GM23338 (cell line): ENCODE data around the gene DUS2. TPM values are rescaled to one million over a fixed set of nuclear protein-coding genes. Genes with fewer than 3 reads are reported as not detected.

Experiments used
- ATAC-seq: fragments of 200-7000 bp; cut with Tn5 transposase; 3 replicates; pipeline ENCODE4 v1.9.1; 2020
- DNase-seq: peaks from one replicate; pipeline ENCODE4 v3.0.0-alpha.2; 2015; ENCODE audit warnings: low spot score
- H2AFZ ChIP-seq: fragments of 200-600 bp; sonication (generic); 2 replicates; pipeline ENCODE4 v1.8.0; 2016; ENCODE audit warnings: antibody characterized with exemption, mild to moderate bottlenecking, moderate library complexity
- H3F3A ChIP-seq: fragments of 200-600 bp; sonication (generic); replicated peaks from 2 replicates; pipeline ENCODE4 v1.8.0; 2017; ENCODE audit warnings: antibody characterized with exemption, mixed run types, low read depth
- H3K27ac ChIP-seq: fragments of 200-600 bp; sonication (generic); 2 replicates; pipeline ENCODE4 v1.6.1; 2016; ENCODE audit warnings: low read depth
- H3K27me3 ChIP-seq: fragments of 200-600 bp; sonication (generic); 2 replicates; pipeline ENCODE4 v1.8.0; 2016; ENCODE audit warnings: mild to moderate bottlenecking, mixed run types, moderate library complexity; ENCODE audit not compliant: insufficient read depth
- H3K36me3 ChIP-seq: fragments of 200-600 bp; sonication (generic); 2 replicates; pipeline ENCODE4 v1.8.0; 2016; ENCODE audit warnings: mild to moderate bottlenecking; ENCODE audit not compliant: insufficient read depth
- H3K4me1 ChIP-seq: fragments of 200-600 bp; sonication (generic); 2 replicates; pipeline ENCODE4 v1.8.0; 2016; ENCODE audit warnings: mild to moderate bottlenecking, moderate library complexity; ENCODE audit not compliant: insufficient read depth
- H3K4me2 ChIP-seq: fragments of 200-600 bp; sonication (generic); 2 replicates; pipeline ENCODE4 v1.7.1; 2017; ENCODE audit warnings: mixed run types
- H3K4me3 ChIP-seq: fragments of 200-600 bp; sonication (generic); 2 replicates; pipeline ENCODE4 v1.6.1; 2016; ENCODE audit warnings: mixed run types
- H3K79me2 ChIP-seq: fragments of 200-600 bp; sonication (generic); replicated peaks from 2 replicates; pipeline ENCODE4 v1.8.0; 2017; ENCODE audit warnings: mild to moderate bottlenecking; ENCODE audit not compliant: insufficient read depth
- H3K9me2 ChIP-seq: fragments of 200-600 bp; sonication (generic); 2 replicates; pipeline ENCODE4 v1.8.0; 2017; ENCODE audit not compliant: insufficient read depth
- H4K20me1 ChIP-seq: fragments of 200-600 bp; sonication (generic); replicated peaks from 2 replicates; pipeline ENCODE4 v1.8.0; 2017; ENCODE audit warnings: mild to moderate bottlenecking; ENCODE audit not compliant: insufficient read depth
- H3K27ac Mint-ChIP-seq: 2 replicates; pipeline ENCODE4 v1.8.0; 2020; ENCODE audit warnings: inconsistent platforms, mild to moderate bottlenecking, moderate library complexity, mixed read lengths
- H3K27me3 Mint-ChIP-seq: 3 replicates; pipeline ENCODE4 v1.8.0; 2022; ENCODE audit warnings: low read depth, mild to moderate bottlenecking, moderate library complexity, mixed read lengths, inconsistent platforms; ENCODE audit not compliant: insufficient read depth, poor library complexity
- H3K36me3 Mint-ChIP-seq: 3 replicates; pipeline ENCODE4 v1.8.0; 2021; ENCODE audit warnings: low read depth, mild to moderate bottlenecking, inconsistent platforms, moderate library complexity, mixed read lengths
- H3K4me1 Mint-ChIP-seq: 3 replicates; pipeline ENCODE4 v1.8.0; 2020; ENCODE audit warnings: mild to moderate bottlenecking, inconsistent platforms, mixed read lengths
- H3K4me3 Mint-ChIP-seq: 3 replicates; pipeline ENCODE4 v1.8.0; 2021; ENCODE audit warnings: moderate library complexity, mild to moderate bottlenecking, inconsistent platforms, mixed read lengths
- H3K9me3 Mint-ChIP-seq: 3 replicates; pipeline ENCODE4 v1.8.0; 2020; ENCODE audit warnings: moderate library complexity, mild to moderate bottlenecking, inconsistent platforms, mixed read lengths
- CREB1 ChIP-seq: fragments of 250-450 bp; sonication (Bioruptor Pico); IDR thresholded peaks from 2 replicates; pipeline ENCODE4 v1.5.0; 2020; ENCODE audit warnings: low read depth, mild to moderate bottlenecking, moderate library complexity
- CTCF ChIP-seq, 2 experiments: fragments of 200-600 bp in 1 of 2; sonication (generic) in 1 of 2; conservative IDR thresholded peaks; 2 replicates each; pipeline versions ENCODE4 v1.5.1 to v1.6.1; 2016 to 2017; ENCODE audit warnings: antibody characterized with exemption in 2 of 2, low read depth in 2 of 2, mild to moderate bottlenecking in 2 of 2, moderate library complexity in 1 of 2
- EZH2 ChIP-seq: fragments of 200-600 bp; sonication (generic); IDR thresholded peaks from one replicate; pipeline ENCODE4 v1.8.0; 2017; ENCODE audit warnings: antibody characterized with exemption, mild to moderate bottlenecking, low read depth; ENCODE audit not compliant: unreplicated experiment
- EZH2phosphoT487 ChIP-seq: fragments of 200-600 bp; sonication (generic); IDR thresholded peaks from one replicate; pipeline ENCODE4 v1.8.1; 2018; ENCODE audit warnings: antibody characterized with exemption; ENCODE audit not compliant: unreplicated experiment
- JUNB ChIP-seq: IDR thresholded peaks from one replicate; pipeline ENCODE4 v1.6.1; 2016; ENCODE audit warnings: antibody characterized with exemption; ENCODE audit not compliant: unreplicated experiment
- NANOG ChIP-seq: IDR thresholded peaks from 2 replicates; pipeline ENCODE4 v1.6.1; 2016; ENCODE audit warnings: antibody characterized with exemption, borderline replicate concordance
- POLR2AphosphoS5 ChIP-seq: IDR thresholded peaks from 2 replicates; pipeline ENCODE4 v1.6.1; 2016; ENCODE audit warnings: antibody characterized with exemption, low read depth
- REST ChIP-seq: IDR thresholded peaks from one replicate; pipeline ENCODE4 v1.6.1; 2018; ENCODE audit warnings: antibody characterized with exemption; ENCODE audit not compliant: unreplicated experiment
- STAT1 ChIP-seq: IDR thresholded peaks from one replicate; pipeline ENCODE4 v1.6.1; 2016; ENCODE audit warnings: antibody characterized with exemption; ENCODE audit not compliant: unreplicated experiment
- ZNF114 ChIP-seq: fragments of 250-450 bp; sonication (Bioruptor Pico); IDR thresholded peaks from 2 replicates; pipeline ENCODE4 v1.5.0; 2020; ENCODE audit warnings: mild to moderate bottlenecking, moderate library complexity
- ZNF331 ChIP-seq: fragments of 250-450 bp; sonication (Bioruptor Pico); IDR thresholded peaks from 2 replicates; pipeline ENCODE4 v1.5.0; 2020; ENCODE audit warnings: low read depth, mild to moderate bottlenecking, moderate library complexity
- polyA plus RNA-seq: library from polyadenylated mRNA; unstranded; fragments of >200 nt; fragmentation: Nextera tagmentation; extraction: Ambion mirVana; gene quantifications from 2 replicates; pipeline ENCODE4 v1.2.1, GENCODE V29; 2016
- total RNA-seq: library from RNA; depleted of rRNA; stranded (reverse); fragments of >200 nt; shearing (Covaris generic); gene quantifications from 2 replicates; pipeline ENCODE4 v1.2.3, GENCODE V29; 2014
- TF ChIP-seq, protein P1 (sequence below): IDR thresholded peaks from 2 replicates; pipeline ENCODE4 v1.6.1; 2016; ENCODE audit warnings: antibody characterized with exemption
- TF ChIP-seq, protein P2 (sequence below): fragments of 250-450 bp; sonication (Bioruptor Pico); IDR thresholded peaks from 2 replicates; pipeline ENCODE4 v1.5.0; 2020; ENCODE audit warnings: mild to moderate bottlenecking, moderate library complexity

Gene DUS2
- total and polyA plus RNA-seq, 2 experiments from 2014 or later, result 13.3 to 26.4 TPM

DNA sequence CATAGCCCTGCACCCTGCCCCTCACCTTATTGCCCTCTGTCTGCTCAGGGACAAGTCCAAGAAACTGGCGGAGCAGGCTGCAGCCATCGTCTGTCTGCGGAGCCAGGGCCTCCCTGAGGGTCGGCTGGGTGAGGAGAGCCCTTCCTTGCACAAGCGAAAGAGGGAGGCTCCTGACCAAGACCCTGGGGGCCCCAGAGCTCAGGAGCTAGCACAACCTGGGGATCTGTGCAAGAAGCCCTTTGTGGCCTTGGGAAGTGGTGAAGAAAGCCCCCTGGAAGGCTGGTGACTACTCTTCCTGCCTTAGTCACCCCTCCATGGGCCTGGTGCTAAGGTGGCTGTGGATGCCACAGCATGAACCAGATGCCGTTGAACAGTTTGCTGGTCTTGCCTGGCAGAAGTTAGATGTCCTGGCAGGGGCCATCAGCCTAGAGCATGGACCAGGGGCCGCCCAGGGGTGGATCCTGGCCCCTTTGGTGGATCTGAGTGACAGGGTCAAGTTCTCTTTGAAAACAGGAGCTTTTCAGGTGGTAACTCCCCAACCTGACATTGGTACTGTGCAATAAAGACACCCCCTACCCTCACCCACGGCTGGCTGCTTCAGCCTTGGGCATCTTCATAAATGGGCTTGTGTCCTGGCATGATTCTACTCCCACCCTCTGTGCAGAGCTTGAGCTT, 55.8 kb downstream of the DUS2 start:
- ATAC-seq (no peak), DNase-seq (no peak)
- TF ChIP-seq JUNB (no peak), NANOG (no peak), STAT1 (no peak), REST (no peak), CTCF (conservative IDR thresholded peaks at IDR 0.05; ENCODE audit: low read depth in 2 of 2) (no peak), ZNF331 (CRISPR knock-in tag) (no peak), ZNF114 (CRISPR knock-in tag) (no peak), POLR2AphosphoS5 (no peak), EZH2 (no peak), CREB1 (CRISPR knock-in tag) (no peak), EZH2phosphoT487 (no peak)
- TF ChIP-seq, protein P1, sequence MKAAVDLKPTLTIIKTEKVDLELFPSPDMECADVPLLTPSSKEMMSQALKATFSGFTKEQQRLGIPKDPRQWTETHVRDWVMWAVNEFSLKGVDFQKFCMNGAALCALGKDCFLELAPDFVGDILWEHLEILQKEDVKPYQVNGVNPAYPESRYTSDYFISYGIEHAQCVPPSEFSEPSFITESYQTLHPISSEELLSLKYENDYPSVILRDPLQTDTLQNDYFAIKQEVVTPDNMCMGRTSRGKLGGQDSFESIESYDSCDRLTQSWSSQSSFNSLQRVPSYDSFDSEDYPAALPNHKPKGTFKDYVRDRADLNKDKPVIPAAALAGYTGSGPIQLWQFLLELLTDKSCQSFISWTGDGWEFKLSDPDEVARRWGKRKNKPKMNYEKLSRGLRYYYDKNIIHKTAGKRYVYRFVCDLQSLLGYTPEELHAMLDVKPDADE, result no peak
- TF ChIP-seq, protein P2, sequence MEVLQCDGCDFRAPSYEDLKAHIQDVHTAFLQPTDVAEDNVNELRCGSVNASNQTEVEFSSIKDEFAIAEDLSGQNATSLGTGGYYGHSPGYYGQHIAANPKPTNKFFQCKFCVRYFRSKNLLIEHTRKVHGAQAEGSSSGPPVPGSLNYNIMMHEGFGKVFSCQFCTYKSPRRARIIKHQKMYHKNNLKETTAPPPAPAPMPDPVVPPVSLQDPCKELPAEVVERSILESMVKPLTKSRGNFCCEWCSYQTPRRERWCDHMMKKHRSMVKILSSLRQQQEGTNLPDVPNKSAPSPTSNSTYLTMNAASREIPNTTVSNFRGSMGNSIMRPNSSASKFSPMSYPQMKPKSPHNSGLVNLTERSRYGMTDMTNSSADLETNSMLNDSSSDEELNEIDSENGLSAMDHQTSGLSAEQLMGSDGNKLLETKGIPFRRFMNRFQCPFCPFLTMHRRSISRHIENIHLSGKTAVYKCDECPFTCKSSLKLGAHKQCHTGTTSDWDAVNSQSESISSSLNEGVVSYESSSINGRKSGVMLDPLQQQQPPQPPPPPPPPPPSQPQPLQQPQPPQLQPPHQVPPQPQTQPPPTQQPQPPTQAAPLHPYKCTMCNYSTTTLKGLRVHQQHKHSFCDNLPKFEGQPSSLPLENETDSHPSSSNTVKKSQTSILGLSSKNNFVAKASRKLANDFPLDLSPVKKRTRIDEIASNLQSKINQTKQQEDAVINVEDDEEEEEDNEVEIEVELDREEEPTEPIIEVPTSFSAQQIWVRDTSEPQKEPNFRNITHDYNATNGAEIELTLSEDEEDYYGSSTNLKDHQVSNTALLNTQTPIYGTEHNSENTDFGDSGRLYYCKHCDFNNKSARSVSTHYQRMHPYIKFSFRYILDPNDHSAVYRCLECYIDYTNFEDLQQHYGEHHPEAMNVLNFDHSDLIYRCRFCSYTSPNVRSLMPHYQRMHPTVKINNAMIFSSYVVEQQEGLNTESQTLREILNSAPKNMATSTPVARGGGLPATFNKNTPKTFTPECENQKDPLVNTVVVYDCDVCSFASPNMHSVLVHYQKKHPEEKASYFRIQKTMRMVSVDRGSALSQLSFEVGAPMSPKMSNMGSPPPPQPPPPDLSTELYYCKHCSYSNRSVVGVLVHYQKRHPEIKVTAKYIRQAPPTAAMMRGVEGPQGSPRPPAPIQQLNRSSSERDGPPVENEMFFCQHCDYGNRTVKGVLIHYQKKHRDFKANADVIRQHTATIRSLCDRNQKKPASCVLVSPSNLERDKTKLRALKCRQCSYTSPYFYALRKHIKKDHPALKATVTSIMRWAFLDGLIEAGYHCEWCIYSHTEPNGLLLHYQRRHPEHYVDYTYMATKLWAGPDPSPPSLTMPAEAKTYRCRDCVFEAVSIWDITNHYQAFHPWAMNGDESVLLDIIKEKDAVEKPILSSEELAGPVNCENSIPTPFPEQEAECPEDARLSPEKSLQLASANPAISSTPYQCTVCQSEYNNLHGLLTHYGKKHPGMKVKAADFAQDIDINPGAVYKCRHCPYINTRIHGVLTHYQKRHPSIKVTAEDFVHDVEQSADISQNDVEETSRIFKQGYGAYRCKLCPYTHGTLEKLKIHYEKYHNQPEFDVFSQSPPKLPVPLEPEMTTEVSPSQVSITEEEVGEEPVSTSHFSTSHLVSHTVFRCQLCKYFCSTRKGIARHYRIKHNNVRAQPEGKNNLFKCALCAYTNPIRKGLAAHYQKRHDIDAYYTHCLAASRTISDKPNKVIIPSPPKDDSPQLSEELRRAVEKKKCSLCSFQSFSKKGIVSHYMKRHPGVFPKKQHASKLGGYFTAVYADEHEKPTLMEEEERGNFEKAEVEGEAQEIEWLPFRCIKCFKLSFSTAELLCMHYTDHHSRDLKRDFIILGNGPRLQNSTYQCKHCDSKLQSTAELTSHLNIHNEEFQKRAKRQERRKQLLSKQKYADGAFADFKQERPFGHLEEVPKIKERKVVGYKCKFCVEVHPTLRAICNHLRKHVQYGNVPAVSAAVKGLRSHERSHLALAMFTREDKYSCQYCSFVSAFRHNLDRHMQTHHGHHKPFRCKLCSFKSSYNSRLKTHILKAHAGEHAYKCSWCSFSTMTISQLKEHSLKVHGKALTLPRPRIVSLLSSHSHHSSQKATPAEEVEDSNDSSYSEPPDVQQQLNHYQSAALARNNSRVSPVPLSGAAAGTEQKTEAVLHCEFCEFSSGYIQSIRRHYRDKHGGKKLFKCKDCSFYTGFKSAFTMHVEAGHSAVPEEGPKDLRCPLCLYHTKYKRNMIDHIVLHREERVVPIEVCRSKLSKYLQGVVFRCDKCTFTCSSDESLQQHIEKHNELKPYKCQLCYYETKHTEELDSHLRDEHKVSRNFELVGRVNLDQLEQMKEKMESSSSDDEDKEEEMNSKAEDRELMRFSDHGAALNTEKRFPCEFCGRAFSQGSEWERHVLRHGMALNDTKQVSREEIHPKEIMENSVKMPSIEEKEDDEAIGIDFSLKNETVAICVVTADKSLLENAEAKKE (CRISPR knock-in tag), result no peak

More for the DNA sequence above, 55.8 kb downstream of the DUS2 start:
- no peaks in the 10 kb centered on the region for H3K9me2 ChIP-seq
- peaks cover 5% of the 10 kb centered on the region for H3F3A ChIP-seq
- Mint-ChIP-seq H3K4me3 (no peak overlapping the region), H3K27ac (no peak overlapping the region), H3K4me1 (peaks cover 7% of the 10 kb centered on the region), H3K36me3 (peaks cover 20% of the 10 kb centered on the region), H3K9me3 (no peaks in the 10 kb centered on the region), H3K27me3 (peaks cover 10% of the 10 kb centered on the region)
- no peak overlapping the region for H3K4me3 ChIP-seq
- H3K4me2 ChIP-seq, result no peak overlapping the region
- H3K27me3 ChIP-seq, result no peaks in the 10 kb centered on the region
- 0 out of 2 replicates have a peak, but pooled peaks cover 3% of the 10 kb centered on the region for H3K36me3 ChIP-seq
- no peaks in the 10 kb centered on the region for H4K20me1 ChIP-seq
- H3K79me2 ChIP-seq, result no peaks in the 10 kb centered on the region
- no peak overlapping the region for H3K27ac ChIP-seq
- H2AFZ ChIP-seq, result no peak overlapping the region
- peaks cover 9% of the 10 kb centered on the region for H3K4me1 ChIP-seq
